Ovary (tissue), 3 donors: Measurements from ENCODE around the gene CCDC27.

Experiments used
- EP300 ChIP-seq: sonication (generic); formaldehyde crosslinking; IDR thresholded peaks from one replicate; pipeline ENCODE4 v1.6.1; 2017; ENCODE audit warnings: antibody characterized with exemption
- TF ChIP-seq, protein P1 (sequence below), 3 donors: fragments of 450-650 bp in 2 of 3; fragments of 200-600 bp in 1 of 3; IDR thresholded peaks; one replicate each; pipeline versions ENCODE4 v1.5.1 to v1.8.0; 2016 to 2022; ENCODE audit warnings: antibody characterized with exemption in 3 of 3, mild to moderate bottlenecking in 1 of 3
- donor health status: DM: no; HTN: no; CAD: no.

DNA sequence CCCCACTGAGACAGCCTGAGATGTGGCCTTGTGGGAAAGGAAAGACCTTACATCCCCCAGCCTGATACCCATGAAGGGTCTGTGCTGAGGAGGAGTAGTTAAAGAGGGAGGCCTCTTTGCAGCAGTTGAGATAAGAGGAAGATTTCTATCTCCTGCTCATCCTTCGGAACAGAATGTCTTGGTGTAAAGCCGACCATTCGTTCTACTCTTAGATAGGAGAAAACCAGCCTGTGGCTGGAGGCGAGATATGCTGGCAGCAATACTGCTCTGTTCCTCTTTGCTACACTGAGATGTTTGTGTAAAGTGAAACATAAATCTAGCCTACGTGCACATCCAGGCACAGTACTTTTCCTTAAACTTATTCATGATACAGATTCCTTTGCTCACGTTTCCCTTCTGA, 1.5 kb upstream of the CCDC27 start:
- TF ChIP-seq, protein P1, sequence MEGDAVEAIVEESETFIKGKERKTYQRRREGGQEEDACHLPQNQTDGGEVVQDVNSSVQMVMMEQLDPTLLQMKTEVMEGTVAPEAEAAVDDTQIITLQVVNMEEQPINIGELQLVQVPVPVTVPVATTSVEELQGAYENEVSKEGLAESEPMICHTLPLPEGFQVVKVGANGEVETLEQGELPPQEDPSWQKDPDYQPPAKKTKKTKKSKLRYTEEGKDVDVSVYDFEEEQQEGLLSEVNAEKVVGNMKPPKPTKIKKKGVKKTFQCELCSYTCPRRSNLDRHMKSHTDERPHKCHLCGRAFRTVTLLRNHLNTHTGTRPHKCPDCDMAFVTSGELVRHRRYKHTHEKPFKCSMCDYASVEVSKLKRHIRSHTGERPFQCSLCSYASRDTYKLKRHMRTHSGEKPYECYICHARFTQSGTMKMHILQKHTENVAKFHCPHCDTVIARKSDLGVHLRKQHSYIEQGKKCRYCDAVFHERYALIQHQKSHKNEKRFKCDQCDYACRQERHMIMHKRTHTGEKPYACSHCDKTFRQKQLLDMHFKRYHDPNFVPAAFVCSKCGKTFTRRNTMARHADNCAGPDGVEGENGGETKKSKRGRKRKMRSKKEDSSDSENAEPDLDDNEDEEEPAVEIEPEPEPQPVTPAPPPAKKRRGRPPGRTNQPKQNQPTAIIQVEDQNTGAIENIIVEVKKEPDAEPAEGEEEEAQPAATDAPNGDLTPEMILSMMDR (IDR thresholded peaks at IDR 0.05) = no peak
- TF ChIP-seq EP300 = no peak
